ENCODE data around the gene SPACA9. TPM values are rescaled to one million over a fixed set of nuclear protein-coding genes. Genes with fewer than 3 reads are reported as not detected.

The SPACA9 gene
- total RNA-seq, 4 donors from 2014 or later, result 2.9 to 3.8 (median 3.3) TPM

GRCh38 chr9:132882616-132883015 lies 3.9 kb downstream of the SPACA9 start:
- ATAC-seq (ENCODE audit: low FRiP score) (no peak), DNase-seq (ENCODE audit: low spot score) (no peak)
- no peak for TF ChIP-seq CTCF (IDR thresholded peaks at IDR 0.05)

- no peak for ATAC-seq (ENCODE audit: low FRiP score)
- no peak for TF ChIP-seq CTCF (IDR thresholded peaks at IDR 0.05)
- no peak for DNase-seq (ENCODE audit: low spot score)
Measured at GRCh38 chr9:132883349-132884294, 4.9 kb downstream of the SPACA9 start.

GRCh38 chr9:132885720-132886333 lies 7.1 kb downstream of the SPACA9 start:
- no peak for ATAC-seq (ENCODE audit: low FRiP score)
- DNase-seq (ENCODE audit: low spot score), result no peak

GRCh38 chr9:132886334-132886725 lies 7.6 kb downstream of the SPACA9 start:
- no peak for TF ChIP-seq CTCF (IDR thresholded peaks at IDR 0.05)
- ATAC-seq (ENCODE audit: low FRiP score) (no peak), DNase-seq (ENCODE audit: low spot score) (no peak)

More at GRCh38 chr9:132885720-132886333, 7.1 kb downstream of the SPACA9 start:
- no peak for TF ChIP-seq CTCF (IDR thresholded peaks at IDR 0.05)

GRCh38 chr9:132887181-132888120 lies 8.8 kb downstream of the SPACA9 start:
- TF ChIP-seq CTCF (IDR thresholded peaks at IDR 0.05), result no peak
- no peak for ATAC-seq (ENCODE audit: low FRiP score)
- no peak for DNase-seq (ENCODE audit: low spot score)

GRCh38 chr9:132888151-132888550 lies 9.5 kb downstream of the SPACA9 start:
- TF ChIP-seq CTCF (IDR thresholded peaks at IDR 0.05), result no peak
- no peak for DNase-seq (ENCODE audit: low spot score)
- no peak for ATAC-seq (ENCODE audit: low FRiP score)

Measured in omental fat pad (tissue), 4 donors.